Glutamatergic neuron (in vitro differentiated cells): ENCODE results near the gene MYO6. TPM values are rescaled to one million over a fixed set of nuclear protein-coding genes. Genes with fewer than 3 reads are reported as not detected.

Experiments
- DNase-seq: peaks from one replicate; pipeline ENCODE4 v3.0.0; 2022
- H3K27ac Mint-ChIP-seq: one replicate; pipeline ENCODE4 v1.8.0; 2020; ENCODE audit warnings: mild to moderate bottlenecking, mixed read lengths, inconsistent platforms; ENCODE audit not compliant: unreplicated experiment
- H3K27me3 Mint-ChIP-seq: one replicate; pipeline ENCODE4 v1.8.0; 2020; ENCODE audit warnings: mild to moderate bottlenecking, moderate library complexity, mixed read lengths, inconsistent platforms; ENCODE audit not compliant: unreplicated experiment
- H3K36me3 Mint-ChIP-seq: one replicate; pipeline ENCODE4 v1.8.0; 2020; ENCODE audit warnings: mild to moderate bottlenecking, mixed read lengths, inconsistent platforms; ENCODE audit not compliant: unreplicated experiment
- H3K4me1 Mint-ChIP-seq: one replicate; pipeline ENCODE4 v1.8.0; 2020; ENCODE audit warnings: mild to moderate bottlenecking, low read depth, mixed read lengths, inconsistent platforms; ENCODE audit not compliant: unreplicated experiment
- H3K4me3 Mint-ChIP-seq: one replicate; pipeline ENCODE4 v1.8.0; 2020; ENCODE audit warnings: mild to moderate bottlenecking, mixed read lengths, inconsistent platforms; ENCODE audit not compliant: unreplicated experiment
- H3K9me3 Mint-ChIP-seq: one replicate; pipeline ENCODE4 v1.8.0; 2020; ENCODE audit warnings: mild to moderate bottlenecking, moderate library complexity, mixed read lengths, inconsistent platforms; ENCODE audit not compliant: unreplicated experiment
- CTCF ChIP-seq: fragments of 200-600 bp; sonication (generic); IDR thresholded peaks from one replicate; pipeline ENCODE4 v1.5.0; 2021; ENCODE audit not compliant: partially characterized antibody, unreplicated experiment
- total RNA-seq: library from RNA; stranded (reverse); fragmentation: NEBNext Ultra II Directional; extraction: Animal tissue kit (Norgen Biotek cat#: 25700); gene quantifications from one replicate; pipeline ENCODE4 v1.2.1, GENCODE V29; 2021; ENCODE audit not compliant: unreplicated experiment

MYO6 gene
- total RNA-seq, 1 donor from 2014 or later = 72.2 TPM

DNA sequence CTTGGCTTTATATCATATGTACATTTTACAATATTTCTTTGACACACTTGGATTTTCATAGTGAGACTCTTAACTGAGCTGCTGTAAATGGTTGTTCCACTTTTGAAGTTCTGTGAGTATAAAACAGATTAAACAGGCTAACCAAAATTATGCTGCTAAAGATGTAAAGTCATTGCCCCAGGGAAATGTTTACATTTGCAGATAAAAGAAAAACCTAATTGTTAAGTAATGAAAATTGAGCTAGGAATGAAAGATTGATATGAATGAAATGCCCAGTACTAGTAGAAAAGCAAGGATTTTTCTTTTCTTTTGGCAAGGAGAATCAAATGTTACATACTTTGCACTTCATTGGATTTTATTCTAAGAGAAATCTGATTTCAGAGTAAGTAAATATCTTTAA is 164.0 kb downstream of the MYO6 start:
- H3K27ac Mint-ChIP-seq = no peak overlapping the region
- no peak for TF ChIP-seq CTCF

DNA sequence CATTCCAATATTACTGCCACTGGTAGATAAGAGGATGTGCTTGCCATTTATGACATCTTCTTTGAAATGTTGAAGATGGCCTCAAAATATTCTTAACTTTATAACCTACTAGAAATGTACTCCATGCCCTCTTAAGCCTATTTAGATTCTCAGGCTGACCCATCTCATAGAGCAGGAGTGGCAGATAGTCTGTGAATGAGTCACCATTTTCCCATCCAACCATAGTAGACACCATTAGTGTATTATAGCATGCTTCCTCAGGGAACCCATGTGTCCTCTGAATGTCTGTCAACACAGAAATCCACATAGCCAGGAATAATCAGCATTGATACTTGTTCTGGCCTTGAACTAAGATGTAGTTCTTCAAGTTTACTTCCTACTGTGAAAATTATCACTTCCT is 173.2 kb downstream of the MYO6 start:
- H3K27me3 Mint-ChIP-seq = no peaks in the 10 kb centered on the region
- no peak for TF ChIP-seq CTCF
- no peak overlapping the region for H3K27ac Mint-ChIP-seq
- no peak overlapping the region for H3K4me3 Mint-ChIP-seq
- no peak for DNase-seq
- peaks cover 6% of the 10 kb centered on the region for H3K36me3 Mint-ChIP-seq
- no peaks in the 10 kb centered on the region for H3K9me3 Mint-ChIP-seq
- H3K4me1 Mint-ChIP-seq = no peaks in the 10 kb centered on the region

More for the DNA sequence above, 164.0 kb downstream of the MYO6 start:
- H3K27me3 Mint-ChIP-seq = no peaks in the 10 kb centered on the region
- H3K4me1 Mint-ChIP-seq = no peaks in the 10 kb centered on the region
- no peaks in the 10 kb centered on the region for H3K9me3 Mint-ChIP-seq
- no peak for DNase-seq
- peaks cover under 1% of the 10 kb centered on the region for H3K36me3 Mint-ChIP-seq
- no peak overlapping the region for H3K4me3 Mint-ChIP-seq

DNA sequence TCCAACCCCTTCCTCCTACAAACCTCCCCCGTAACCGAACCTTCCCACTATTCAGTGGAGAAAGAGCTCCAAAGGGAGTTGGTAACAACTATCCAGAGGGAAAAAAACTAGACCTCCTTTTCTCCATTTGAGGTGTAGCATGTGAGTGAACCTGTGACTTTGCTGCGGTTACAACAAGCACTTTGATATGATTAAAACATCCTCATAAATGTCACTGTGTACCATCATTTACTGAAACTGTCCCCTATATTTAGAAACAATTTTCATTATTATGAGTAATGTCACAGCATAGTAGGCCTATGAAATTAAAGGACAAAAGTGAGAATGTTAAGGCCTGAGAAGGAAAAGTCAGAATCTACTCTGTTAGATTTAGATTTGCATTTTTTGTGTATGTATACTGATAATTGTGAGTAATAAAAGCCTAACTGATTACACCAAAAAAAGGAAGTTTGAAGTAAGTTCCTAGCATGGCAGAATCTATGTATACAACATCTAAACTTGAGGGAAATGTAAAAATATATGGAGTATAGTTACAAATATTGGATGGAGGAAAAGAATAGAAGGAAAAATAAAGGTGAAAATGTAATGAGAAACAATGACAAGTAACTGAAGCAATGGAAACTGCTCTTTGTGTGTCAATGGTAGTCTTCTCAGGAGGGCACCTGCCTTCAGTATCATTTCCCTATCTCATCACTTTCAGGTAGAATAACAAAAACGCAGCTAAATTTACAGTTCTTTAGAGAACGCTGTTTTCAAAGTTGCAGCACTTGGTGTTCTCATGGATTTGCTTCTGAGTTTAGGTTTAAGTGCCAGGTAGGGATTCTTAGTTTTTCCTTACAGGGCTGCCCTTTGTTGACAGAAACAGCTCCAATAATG is 177.5 kb downstream of the MYO6 start:
- no peaks in the 10 kb centered on the region for H3K27me3 Mint-ChIP-seq
- no peaks in the 10 kb centered on the region for H3K9me3 Mint-ChIP-seq
- H3K4me1 Mint-ChIP-seq = no peaks in the 10 kb centered on the region
- no peak for TF ChIP-seq CTCF
- no peak overlapping the region for H3K27ac Mint-ChIP-seq
- no peaks in the 10 kb centered on the region for H3K36me3 Mint-ChIP-seq
- no peak for DNase-seq
- no peak overlapping the region for H3K4me3 Mint-ChIP-seq

DNA sequence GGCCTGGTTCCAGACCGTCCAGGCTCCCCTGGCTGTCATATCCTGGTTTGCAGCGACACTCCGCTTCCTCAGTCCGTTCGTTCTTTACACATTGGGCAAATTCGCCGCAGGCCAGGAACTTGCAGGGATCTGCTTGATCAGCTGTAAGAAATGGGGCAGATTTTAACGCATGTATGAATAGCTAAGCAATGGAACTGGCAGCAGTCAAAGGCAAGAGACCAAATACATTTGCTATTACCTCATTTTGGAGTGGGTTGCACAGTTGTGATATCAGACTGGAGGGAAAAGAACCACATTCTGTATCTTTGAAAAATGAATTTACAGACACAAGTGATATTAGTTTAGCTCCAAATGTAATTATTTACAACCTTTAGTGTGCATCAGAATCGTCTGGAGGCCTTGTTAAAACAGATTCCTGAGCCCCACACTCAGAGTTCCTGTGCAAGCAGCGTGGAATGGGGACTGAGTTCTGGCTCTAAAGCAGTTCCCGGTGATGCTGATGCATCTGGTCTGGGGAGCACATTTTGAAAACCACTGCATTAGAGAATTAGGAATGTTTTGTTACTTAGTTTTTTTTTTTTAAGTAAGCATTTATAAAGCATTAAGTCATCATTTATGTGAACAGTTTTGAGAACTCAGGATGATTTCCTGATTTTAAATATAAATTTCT is 182.1 kb downstream of the MYO6 start:
- no peak overlapping the region for H3K27ac Mint-ChIP-seq
- no peak for TF ChIP-seq CTCF
- no peak overlapping the region for H3K4me3 Mint-ChIP-seq
- no peaks in the 10 kb centered on the region for H3K36me3 Mint-ChIP-seq
- no peaks in the 10 kb centered on the region for H3K27me3 Mint-ChIP-seq
- H3K4me1 Mint-ChIP-seq = peaks cover 17% of the 10 kb centered on the region
- peaks cover 6% of the 10 kb centered on the region for H3K9me3 Mint-ChIP-seq
- no peak for DNase-seq

DNA sequence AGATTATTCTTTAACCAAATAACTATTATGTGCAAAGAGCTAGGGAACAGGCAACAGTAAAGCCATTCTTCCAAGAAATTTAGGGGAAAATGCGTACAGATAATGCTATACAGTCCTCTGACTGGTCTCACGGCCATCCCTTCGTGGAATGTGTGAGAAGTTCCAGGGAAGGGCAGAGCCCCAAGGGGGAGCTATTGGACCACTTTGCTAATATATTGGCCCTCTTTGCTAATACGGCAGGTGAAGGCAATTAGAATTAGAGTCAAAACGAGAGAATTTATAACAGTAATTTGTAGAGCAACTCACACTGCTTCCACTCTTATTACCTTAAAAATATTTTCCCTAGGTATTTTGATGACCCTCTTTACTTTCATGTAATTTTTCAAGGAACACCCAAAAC is 183.0 kb downstream of the MYO6 start:
- Mint-ChIP-seq H3K9me3 (peaks cover 6% of the 10 kb centered on the region), H3K36me3 (no peaks in the 10 kb centered on the region), H3K4me1 (peaks cover 18% of the 10 kb centered on the region), H3K4me3 (no peak overlapping the region), H3K27me3 (peaks cover 3% of the 10 kb centered on the region), H3K27ac (no peak overlapping the region)
- DNase-seq = peak; percentile 71
- peak; percentile 64 for TF ChIP-seq CTCF
